GM21390 (cell line): ENCODE results near the gene CCDC85A.

Source experiments
- ATAC-seq: cut with Tn5 transposase; IDR thresholded peaks from one replicate; pipeline ENCODE4 v1.9.1; 2021; ENCODE audit not compliant: unreplicated experiment

The CCDC85A gene

GRCh38 chr2:56192664-56193305 is 9.0 kb downstream of the CCDC85A start:
- no peak for ATAC-seq

GRCh38 chr2:56195563-56195962 is 11.8 kb downstream of the CCDC85A start:
- ATAC-seq, result no peak

GRCh38 chr2:56197816-56198215 is 14.0 kb downstream of the CCDC85A start:
- no peak for ATAC-seq

GRCh38 chr2:56198936-56199335 is 15.1 kb downstream of the CCDC85A start:
- no peak for ATAC-seq

- no peak for ATAC-seq
Measured at GRCh38 chr2:56199492-56199891, 15.7 kb downstream of the CCDC85A start.

- no peak for ATAC-seq
Measured at GRCh38 chr2:56202381-56203121, 18.8 kb downstream of the CCDC85A start.

- no peak for ATAC-seq
Measured at GRCh38 chr2:56204556-56204955, 20.8 kb downstream of the CCDC85A start.

GRCh38 chr2:56206250-56206649 is 22.5 kb downstream of the CCDC85A start:
- ATAC-seq, result no peak

GRCh38 chr2:56207760-56208159 is 24.0 kb downstream of the CCDC85A start:
- ATAC-seq, result no peak

GRCh38 chr2:56208380-56208779 is 24.6 kb downstream of the CCDC85A start:
- ATAC-seq, result no peak

- ATAC-seq, result no peak
Measured at GRCh38 chr2:56209701-56210100, 25.9 kb downstream of the CCDC85A start.

GRCh38 chr2:56210291-56210690 is 26.5 kb downstream of the CCDC85A start:
- no peak for ATAC-seq

GRCh38 chr2:56211048-56211447 is 27.3 kb downstream of the CCDC85A start:
- ATAC-seq, result no peak

- ATAC-seq, result no peak
Measured at GRCh38 chr2:56215911-56216310, 32.1 kb downstream of the CCDC85A start.

GRCh38 chr2:56217106-56217505 is 33.3 kb downstream of the CCDC85A start:
- ATAC-seq, result no peak

GRCh38 chr2:56222481-56222880 is 38.7 kb downstream of the CCDC85A start:
- no peak for ATAC-seq

GRCh38 chr2:56224316-56224715 is 40.5 kb downstream of the CCDC85A start:
- ATAC-seq, result no peak

GRCh38 chr2:56227811-56228210 is 44.0 kb downstream of the CCDC85A start:
- no peak for ATAC-seq

GRCh38 chr2:56229397-56230060 is 45.7 kb downstream of the CCDC85A start:
- ATAC-seq, result no peak

- ATAC-seq, result no peak
Measured at GRCh38 chr2:56230156-56230555, 46.4 kb downstream of the CCDC85A start.

- no peak for ATAC-seq
Measured at GRCh38 chr2:56231361-56231760, 47.6 kb downstream of the CCDC85A start.

- no peak for ATAC-seq
Measured at GRCh38 chr2:56232912-56233311, 49.1 kb downstream of the CCDC85A start.
